HTERT RPE-1 (cell line): Measurements from ENCODE around the gene C10orf67.
"Not testable (repeated sequence)": the region's sequence is repeated elsewhere in the genome, so short reads cannot be mapped to it uniquely, and the experiment has no call there.

ENCODE experiments used
- in situ Hi-C: fragments of 300-500 bp; cut with MboI; formaldehyde crosslinking; loops from 4 replicates; pipeline ENCODE4 v1.14.3; 2020; ENCODE audit warnings: low sequenced_read_pairs

C10orf67 gene

DNA sequence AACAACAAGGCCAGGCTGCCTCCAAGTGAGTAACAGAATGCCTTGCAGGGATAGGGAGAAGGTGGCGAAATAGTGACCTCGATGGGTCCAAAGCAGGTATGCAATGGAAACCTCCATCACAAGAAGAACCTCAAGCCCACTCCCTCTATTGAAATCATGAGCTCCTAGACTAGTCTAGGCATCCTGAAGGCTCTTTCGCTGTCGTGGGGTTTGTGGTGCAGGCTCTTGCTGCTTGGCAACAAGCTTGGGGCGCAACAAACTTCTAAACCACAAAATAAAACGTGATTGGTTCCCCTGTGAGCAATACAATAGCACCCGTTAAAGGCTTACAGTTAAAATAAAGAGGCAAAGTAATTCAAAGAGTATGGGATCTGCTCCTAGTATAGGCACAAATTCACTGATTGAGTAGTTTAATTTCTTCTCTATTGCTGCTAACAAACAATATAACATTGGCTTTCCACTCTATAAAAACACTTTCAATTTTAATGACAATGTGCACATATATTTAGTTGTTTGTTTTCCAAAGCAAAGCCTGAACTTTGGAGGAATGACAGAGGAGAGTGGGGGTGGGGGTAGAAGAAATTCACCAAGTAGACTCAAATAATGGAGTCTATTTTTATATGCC lies 64.1 kb downstream of the C10orf67 start:
- in situ Hi-C loops, result no loop called here

DNA sequence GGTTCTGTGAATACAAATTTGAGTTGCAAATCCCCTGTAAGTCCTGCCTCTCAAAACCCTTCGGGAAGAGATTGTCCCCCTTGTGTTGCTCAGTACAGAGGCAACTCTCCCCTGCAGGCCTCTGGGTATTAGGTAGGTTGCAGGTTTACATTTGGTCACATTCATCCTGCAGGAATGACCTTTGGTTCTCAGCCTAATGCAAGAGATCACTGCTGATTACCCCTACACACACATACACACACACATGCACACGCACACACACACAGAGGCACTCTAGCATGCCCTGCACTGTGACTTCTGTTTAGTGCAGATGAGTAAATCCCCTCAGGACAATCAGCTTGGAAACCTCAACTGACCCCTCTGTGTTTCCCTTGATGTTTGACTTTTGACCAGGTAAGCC lies 69.2 kb downstream of the C10orf67 start:
- in situ Hi-C loops, result no loop called here

DNA sequence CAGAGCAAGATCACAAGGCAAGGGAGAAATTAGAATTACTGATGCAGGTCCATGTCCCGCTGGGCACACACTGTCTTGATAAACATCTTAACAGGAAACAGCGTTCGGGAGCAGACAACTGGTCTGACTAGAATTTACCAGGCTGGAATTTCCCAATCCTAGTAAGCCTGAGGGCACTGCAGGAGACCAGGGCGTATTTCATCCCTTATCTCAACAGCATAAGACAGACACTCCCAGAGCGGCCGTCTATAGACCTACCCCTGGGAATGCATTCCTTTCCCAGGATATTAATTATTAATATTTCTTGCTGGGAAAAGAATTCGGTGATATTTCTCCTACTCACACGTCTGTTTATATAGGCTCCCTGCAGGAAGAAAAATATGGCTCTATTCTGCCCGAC lies 70.4 kb downstream of the C10orf67 start:
- in situ Hi-C loops, result not testable (repeated sequence)

DNA sequence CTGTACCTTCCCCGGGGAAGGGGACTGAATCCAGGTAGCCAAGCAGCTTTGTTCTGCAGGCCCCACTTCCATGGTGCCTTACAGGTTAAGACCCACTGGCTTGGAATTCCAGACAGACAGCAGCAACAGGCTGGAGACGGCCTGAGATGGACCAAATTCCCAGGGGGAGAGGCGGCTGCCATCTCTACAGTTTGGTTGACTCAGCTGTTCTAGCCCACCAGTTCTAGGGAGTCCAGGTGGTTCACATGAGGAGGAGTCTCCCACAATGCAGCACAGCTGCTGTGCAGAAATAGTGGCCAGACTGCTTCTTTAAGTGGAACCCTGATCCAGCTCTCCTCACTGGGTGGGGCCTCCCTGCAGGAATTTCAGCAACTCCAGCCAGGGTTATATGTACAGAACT lies 74.1 kb downstream of the C10orf67 start:
- in situ Hi-C loops, result no loop called here

DNA sequence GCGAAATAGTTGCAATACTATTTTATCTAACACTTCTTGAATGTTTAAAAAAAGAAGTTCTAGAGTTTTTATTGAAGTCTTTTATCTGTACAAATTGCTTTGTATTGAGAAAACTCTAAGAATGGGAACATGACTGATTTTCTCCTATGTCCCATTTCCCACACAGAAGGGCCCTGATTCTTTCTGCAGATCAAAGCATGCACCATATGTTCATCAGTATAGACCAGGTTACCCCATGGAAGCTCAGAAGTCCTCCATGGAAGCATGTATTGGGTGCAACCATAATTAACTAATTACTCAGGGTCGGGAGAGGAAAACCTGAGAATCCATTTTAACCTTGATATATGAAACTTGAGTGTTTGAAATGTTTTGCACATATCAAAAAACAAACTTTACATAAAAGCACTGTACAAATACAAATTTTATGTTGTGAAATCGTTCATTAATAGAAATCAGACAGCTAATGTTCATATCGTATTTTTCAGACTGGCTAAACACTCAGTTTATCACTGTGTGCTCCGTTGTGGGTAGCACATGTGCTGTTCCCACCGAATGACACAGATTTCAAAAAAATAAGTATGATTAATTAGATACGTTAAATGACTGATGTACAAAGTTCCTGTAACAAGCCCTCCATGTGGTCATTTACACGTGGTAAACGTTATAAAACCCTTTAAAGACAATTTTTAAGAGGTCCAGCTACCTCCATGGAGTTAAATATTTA lies 81.0 kb downstream of the C10orf67 start:
- in situ Hi-C loops, result no loop called here

DNA sequence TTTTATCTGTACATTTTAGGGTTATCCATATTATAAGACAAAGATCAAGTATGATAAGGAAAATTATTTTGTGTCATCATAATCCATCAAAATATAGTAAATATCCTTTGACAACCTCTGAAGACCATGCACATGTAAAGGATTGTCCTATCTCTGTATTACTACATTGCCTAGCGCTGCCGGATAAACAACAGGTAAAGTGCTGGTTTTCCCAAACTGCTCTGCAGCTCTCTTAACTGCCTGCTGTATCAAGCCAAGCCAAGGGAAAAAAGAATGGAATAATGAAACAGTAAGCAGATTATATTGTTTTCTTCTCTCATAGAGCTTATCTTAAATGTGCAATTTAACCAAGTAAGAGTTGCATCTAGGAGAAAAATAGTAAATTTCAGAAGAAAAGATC lies 81.7 kb downstream of the C10orf67 start:
- in situ Hi-C loops, result no loop called here

DNA sequence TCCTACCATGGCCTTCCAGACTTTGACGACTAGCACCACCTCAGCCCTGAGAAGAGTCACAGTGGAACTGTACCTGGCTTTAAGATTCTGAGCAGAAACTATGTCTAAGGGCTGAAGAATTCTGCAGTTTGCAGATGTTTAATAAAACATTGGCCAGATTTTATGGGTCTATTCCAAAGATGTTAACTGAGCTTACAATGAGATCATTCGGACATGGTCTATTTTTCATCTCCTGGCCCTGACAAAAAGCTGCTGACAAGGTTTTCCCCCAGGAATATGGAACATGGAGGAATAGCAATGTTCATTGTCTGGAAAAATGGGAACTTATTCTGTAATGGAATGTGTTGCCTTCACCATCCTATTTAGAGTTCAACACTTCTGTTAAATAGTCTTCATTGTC lies 86.1 kb downstream of the C10orf67 start:
- in situ Hi-C loops, result no loop called here

DNA sequence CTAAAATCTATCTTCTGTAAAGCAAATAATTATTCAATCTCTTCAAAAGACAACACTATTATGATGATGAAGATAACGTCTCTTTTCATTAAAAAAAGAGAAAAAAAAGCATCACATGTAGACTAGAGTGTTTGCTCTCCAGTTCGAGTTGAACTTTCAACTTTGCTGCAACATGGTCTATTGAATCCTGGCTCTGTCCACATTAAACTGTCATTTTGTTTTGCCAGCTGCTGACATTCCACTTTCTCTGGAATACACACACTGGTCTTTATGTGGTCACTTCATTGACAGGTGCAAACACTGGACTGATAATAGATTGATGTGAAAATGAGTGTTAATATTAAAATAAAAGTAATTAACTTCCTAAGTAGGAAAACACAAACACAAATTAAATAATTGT lies 90.8 kb downstream of the C10orf67 start:
- in situ Hi-C loops, result no loop called here

DNA sequence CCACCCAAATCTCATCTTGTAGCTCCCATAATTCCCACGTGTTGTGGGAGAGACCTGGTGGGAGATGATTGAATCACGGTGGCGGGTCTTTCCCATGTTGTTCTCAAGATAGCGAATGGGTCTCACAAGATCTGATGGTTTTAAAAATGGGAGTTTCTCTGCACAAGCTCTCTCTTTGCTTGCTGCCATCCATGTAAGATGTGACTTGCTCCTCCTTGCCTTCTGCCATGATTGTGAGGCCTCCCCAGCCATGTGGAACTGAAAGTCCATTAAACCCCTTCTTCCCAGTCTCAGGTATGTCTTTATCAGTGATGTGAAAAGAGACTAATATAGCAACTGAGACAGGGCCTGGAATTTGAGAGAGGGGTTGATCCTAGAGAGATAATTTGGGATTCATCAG lies 91.7 kb downstream of the C10orf67 start:
- in situ Hi-C loops, result not testable (repeated sequence)

DNA sequence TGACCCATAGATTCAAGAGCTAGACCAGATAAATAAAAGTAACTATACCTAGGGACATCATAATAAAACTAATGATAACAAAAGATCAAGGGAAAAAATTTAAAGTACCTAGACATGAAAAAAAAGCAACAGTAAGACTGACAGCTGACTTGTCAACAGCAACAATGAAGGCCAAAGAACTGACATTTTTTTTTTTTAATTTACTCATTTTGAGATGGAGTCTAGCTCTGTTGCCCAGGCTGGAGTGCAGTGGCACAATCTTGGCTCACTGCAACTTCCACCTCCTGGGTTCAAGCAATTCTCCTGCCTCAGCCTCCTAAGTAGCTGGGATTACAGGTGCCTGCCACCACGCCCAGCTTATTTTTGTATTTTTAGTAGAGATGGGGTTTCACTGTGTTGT lies 102.8 kb downstream of the C10orf67 start:
- in situ Hi-C loops, result not testable (repeated sequence)

DNA sequence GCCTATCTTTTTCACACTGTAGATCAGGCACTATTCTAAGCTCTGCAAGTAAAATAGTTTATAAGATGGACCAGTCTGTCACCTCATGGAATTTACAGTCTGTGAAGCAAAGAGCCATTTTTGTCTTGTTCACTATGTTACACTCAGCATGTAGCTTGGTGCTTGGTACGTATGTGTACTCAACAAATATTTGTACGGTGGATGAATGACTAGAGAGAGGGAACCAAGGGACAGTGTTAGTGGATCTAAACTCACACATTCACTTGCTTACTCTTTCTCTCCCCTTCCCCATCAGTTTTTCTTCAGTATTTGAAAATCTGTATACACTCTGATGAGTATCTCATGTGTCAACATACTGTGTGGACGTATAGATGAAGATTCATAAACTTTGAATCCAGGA lies 106.6 kb downstream of the C10orf67 start:
- in situ Hi-C loops, result no loop called here

DNA sequence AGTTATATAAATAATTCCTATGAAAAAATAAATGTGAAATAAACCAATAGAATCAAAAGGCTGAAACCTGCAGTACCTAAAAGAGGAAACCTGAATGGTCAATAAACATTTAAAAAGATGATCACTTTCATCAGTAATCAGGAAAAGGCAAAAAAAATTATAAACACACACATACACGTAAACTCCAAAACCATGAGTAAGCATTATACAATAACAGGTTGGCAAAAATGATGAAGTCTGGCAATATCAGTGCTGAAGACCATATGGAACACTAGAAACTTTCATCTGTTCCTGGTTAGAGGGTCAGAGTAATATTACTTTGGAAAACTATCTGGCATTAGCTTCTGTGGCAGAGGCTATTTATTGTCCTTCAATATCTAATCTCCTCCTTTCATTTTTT lies 114.0 kb downstream of the C10orf67 start:
- in situ Hi-C loops, result no loop called here

DNA sequence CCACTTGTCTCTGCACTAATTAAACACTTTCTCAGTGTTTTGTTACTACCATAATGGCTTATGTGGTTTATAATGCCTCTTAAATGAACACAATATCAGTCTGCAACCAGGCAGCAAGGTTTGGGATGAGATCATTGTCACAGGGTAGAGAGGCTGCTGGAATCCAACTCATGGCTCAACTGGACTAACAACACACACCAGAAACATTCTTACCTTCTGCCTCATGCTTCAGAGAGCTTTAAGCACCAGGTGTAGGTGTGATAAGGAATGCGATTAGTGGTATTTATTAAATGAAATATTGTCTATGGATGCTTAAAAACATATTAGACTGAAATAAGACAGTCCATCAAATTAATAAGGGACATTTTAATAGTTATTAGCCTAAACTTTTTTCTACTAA lies 127.1 kb downstream of the C10orf67 start:
- in situ Hi-C loops, result no loop called here

DNA sequence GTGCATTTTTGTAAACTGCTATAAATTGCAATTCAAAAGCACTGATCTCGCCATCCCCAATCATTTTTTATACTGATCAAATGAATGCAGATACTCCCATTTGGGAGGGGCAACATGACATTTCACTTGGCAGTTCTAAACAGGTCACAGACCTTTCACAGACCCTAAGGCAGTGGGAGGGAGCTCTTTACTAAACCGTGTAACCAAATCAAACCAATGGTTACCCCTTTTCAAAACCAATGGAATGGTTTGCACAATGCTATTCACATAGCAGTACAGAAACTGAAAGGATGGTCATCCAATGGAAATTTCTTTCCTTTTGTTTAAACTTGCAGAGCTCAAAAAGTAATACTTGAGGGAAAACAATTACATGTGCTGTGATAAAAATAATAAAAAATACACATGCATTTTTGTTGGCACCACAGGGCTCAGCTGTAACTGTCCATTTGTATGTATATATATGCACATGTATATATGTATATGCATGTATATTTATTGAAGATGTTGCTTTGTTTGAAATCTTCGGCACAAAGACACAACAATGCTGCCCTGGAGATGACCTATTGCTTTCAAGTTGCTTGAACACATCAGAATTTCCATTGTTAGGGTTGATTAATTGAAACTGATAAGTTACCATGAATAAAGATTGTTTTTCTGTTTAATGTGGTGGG lies 138.5 kb downstream of the C10orf67 start:
- in situ Hi-C loops, result no loop called here

DNA sequence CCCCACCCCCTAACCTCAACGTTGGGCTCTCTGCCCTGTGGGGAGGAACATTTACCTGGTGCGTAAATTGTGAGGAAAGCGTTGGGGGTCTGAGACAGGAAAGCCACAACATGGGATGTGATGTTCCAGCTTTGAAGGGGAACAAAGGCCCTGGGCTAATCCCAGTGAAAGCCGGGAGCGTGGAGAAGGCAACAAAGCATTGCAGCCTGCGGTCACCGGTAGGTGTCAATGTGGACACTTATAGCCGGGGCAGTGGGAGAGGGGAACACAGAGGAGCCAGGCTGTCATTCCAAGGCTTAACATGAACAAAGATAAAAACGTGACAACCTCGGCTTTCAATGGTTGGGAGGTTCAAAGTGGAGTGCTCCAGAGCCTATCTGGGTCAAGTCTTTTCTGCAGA lies 139.8 kb downstream of the C10orf67 start:
- in situ Hi-C loops, result no loop called here

DNA sequence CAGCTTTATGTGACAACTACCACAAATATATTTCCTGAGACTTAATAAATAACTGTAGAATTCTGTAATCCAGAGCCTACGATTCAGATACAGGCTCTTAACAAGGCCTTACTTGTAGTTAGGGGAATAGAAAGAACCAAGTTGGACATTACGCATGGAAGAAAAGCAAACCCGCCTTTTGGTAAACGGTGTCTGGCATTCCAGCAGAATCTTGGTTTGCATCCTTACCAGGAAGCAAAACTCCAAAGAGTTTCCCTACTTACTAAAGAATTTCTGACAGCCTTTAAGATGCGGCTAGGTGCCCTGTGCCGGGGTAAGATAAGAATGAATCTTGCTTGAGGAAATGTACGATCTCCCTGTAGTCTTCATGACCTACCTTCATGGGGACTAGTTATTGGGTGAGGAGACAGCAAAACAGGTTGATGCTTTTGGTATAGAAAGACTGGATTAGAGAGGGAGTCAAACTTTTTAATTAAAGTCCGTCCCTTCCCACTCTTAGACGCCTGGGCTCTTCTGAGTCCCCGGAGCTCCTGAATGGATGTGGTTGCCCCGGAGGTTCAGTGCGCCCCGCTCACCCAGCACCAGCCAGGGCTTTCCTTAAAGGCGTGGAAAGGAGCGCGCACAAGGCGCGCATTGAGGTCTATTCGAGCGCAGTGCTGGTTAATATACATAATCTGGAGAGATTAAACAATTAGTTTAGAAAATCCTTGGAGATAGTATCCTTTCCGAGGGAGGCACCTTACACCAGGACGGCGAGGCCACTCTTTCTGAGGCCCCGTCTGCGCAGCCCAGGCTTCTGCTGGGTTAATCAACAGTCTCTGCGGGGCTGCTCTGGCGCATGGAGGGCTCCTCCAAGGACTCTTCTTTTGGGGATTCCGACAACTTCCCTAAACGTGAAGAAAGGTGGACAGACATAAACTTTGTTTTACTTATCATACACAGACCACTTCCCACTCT lies 140.9 kb downstream of the C10orf67 start:
- in situ Hi-C loops, result no loop called here

DNA sequence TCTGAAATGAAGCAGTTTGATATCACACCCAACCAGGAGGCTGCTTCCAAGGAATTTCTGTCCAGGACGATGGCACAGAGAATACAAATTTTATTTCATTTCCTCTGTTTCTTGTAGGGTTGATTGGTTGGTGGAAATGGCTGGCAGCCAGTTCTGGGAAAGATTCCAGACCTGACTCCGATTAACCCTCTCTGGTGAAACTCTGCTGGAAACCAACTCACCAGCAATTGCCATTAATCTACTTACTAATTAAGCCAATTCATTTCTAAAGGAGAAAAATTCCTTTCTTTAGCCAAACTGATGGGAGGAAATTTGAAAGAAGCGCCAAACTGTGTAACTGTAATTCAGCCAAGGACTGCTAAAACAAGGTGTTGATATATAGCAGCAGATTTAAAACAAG lies 141.8 kb downstream of the C10orf67 start:
- in situ Hi-C loops, result no loop called here

DNA sequence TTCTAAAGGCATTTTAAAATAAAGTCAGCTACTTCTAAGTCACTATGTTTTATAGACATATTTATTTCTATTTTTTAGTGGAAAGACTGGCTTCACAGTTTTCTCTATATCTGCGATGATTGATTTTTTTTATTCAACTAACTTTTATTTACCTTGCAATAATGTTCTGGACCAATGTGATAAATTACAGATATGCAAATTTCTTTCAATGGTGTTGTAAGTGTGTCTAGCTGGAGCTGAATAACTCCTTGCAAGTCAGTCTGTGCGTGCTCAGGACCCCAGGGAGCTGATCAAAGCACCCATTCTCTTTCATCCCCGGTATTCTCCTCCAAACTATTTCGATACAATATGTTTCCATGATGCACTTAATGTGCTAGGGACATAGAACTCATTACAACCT lies 142.8 kb downstream of the C10orf67 start:
- in situ Hi-C loops, result no loop called here

DNA sequence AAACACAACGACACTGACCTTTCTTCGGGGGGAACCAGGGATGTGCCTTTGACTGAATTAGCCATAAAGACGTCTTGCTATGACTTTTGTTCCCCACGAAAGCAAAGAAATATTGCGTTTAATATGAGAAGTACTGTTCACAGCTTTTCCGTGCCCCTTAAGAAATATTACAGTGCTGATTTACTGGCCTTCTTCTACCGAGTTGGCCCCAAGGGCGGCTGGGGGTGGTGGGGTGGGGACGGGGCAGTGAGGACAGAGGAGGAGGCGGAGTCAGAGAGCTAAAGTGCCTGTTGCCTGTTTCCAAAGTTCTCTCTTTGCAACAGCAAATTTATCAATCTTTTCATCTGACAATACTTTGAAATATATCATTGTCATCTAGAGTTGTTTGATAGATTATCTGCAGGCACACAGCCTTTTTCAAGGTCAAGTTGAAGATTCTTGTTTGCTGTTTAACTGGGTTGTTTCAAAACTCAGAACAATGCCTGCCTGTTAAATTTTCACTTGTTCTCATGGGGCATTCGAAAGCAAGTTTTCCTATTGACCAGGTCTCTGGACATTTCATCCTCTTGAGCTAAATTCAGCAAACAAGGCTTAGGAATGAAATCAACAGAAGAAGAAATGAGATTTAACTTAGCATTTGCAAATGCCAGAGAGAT lies 143.5 kb downstream of the C10orf67 start:
- in situ Hi-C loops, result no loop called here

DNA sequence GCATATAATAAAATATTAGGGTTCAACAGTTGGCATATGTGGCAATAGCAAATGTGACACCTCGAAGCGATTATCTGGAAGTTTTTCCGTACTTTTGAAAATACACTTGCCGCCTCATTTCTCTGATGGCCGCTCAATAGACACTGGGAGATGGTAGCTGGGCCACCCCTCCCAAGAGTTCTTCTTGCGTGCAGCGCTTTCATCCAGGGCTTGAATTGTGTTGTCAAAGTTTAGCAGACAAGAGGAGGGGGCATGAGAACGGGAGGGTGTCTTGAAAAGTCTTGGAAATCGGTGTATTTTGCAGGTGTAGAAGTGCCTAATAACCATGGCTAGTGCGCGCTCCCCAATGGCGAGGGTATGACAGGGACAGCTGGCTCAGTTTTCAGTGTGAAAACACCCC lies 144.0 kb downstream of the C10orf67 start:
- in situ Hi-C loops, result no loop called here
